Activated CD4-positive, alpha-beta T cell treated with anti-CD3 and anti-CD28 coated beads for 24 hours (primary cell): ENCODE data around the gene RAB25.
"Not testable (repeated sequence)": the region's sequence is repeated elsewhere in the genome, so short reads cannot be mapped to it uniquely, and the experiment has no call there.

Source experiments
- DNase-seq, 2 donors: peaks; one replicate each; pipeline ENCODE4 v3.0.0-alpha.2; 2020; ENCODE audit warnings: low read depth in 2 of 2

RAB25 gene

DNA sequence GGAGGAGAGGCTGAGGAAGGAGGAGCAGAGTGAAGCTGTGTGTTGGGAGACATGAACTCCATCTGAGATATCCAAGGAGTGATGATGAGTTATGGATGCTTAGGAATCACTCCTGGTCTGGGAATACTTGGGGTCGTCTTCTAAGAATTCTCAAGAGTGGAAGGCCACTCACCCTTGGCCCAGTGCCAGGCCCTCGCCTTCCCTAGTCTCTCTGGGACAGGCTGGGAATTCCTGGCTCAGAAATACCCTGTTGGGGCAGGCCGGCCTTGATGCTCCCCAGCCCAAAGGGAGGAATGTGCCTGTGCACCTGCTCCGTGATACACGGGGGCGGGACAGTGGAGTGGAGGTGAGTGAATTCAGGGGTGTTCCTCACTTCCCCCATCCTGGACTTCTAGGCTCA is 40.9 kb downstream of the RAB25 start:
- no peak for DNase-seq

DNA sequence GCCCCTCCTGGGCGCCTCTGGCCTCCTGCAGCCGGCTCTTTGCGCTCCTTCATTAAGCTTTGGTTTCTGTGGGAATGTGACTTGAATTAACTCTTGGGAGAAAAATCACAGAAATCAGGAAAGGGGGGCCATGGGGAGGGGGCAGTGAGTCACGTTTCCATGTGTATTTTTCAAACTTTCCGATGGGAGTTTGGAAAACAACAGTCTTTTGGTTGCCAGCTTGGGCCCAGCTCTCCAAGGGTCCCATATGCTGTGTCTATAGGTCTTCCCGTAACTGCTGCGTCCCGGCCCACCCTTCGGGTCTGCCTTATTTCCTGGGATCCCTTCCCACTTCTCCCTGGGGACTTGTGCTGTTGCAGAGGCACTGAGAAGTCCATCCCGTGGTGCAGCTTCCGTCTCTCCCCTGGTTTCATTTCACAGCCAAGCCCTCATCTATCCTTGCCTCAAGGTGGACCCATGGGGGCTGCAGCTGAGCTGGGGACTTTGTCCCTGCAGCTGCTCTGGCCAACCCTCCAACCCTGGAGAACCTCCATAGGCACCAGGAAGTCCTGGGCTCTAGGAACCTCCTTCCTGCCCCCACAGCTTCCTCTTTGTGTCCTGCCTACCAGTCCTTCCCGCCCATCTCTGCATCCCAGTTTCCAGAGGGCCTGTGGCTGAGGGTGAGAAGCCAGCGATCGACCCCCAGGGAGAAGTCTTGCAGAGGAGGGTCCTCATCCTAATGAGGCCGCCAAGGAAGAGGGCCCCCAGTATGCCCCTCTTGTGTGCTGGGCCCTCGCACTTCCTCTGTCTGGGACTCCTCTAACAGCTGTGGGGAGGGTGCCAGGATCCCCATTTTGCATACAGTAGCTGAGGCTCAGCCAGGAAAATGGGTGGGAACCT is 41.9 kb downstream of the RAB25 start:
- no peak for DNase-seq

DNA sequence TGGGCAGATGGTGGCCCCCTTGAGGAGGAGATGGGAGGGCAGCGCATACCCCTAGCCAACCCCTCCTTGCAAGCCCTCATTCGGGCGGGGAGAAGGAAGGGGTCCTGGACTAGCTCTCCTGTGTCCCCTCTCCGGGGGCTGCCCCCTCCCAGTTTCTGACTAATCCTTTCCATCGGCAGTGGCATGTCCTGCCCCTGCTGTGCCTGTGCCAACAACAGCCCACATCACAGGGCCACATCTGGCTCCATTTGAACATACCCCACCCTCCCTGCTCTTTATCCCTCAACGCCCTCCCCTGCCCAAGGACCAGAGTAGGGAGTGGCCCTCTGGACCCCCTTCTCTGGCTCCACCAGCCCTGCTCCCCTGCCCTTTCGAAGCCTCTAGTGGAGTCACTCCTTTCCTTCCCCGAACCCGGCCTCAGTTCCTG is 42.6 kb downstream of the RAB25 start:
- DNase-seq: no peak

DNA sequence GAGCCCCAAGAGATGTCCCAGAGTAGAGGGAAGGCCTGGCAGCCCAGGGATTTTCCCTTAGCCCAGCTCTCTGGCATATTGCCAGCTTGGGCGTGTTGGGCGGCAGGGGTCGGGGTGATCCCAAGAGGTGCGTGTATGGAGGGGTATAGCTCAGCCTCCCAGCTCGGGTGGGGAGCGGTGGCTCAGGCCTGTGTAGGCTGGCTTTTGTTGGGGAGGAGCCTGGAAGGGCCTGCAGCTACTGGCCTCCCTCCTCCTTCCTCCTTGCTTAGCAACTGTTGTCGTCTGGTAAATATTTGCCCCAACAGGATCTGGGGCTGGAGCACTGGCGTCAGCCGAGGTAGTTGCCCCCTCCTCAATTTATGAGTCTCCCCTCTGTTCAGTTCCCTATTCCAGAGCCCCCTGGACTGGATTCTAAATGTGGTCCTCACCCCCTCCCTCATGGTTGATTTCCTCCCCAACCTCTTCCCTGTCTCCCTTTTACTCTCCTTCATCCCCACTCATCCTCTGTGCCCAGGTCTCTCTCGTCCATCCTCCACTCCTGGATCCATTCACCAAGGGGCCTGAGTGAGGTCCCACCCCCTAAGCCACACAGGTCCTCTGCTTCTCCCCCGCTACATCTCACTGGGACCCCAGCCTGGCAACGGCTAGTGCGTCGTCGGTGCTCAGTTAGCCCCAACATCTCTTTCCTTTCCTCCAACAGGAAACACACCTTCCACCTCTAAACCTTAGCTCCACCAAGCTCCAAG is 43.3 kb downstream of the RAB25 start:
- no peak for DNase-seq

GRCh38 chr1:156104861-156105832 is 44.2 kb downstream of the RAB25 start:
- DNase-seq: no peak

GRCh38 chr1:156106624-156107488 is 45.9 kb downstream of the RAB25 start:
- DNase-seq: no peak

GRCh38 chr1:156108057-156108456 is 47.1 kb downstream of the RAB25 start:
- DNase-seq: no peak

- no peak for DNase-seq
Measured at GRCh38 chr1:156108664-156109241, 47.8 kb downstream of the RAB25 start.

GRCh38 chr1:156110252-156110651 is 49.3 kb downstream of the RAB25 start:
- DNase-seq: no peak

- no peak for DNase-seq
Measured at GRCh38 chr1:156111355-156111962, 50.5 kb downstream of the RAB25 start.

GRCh38 chr1:156112276-156113137 is 51.5 kb downstream of the RAB25 start:
- no peak for DNase-seq

DNA sequence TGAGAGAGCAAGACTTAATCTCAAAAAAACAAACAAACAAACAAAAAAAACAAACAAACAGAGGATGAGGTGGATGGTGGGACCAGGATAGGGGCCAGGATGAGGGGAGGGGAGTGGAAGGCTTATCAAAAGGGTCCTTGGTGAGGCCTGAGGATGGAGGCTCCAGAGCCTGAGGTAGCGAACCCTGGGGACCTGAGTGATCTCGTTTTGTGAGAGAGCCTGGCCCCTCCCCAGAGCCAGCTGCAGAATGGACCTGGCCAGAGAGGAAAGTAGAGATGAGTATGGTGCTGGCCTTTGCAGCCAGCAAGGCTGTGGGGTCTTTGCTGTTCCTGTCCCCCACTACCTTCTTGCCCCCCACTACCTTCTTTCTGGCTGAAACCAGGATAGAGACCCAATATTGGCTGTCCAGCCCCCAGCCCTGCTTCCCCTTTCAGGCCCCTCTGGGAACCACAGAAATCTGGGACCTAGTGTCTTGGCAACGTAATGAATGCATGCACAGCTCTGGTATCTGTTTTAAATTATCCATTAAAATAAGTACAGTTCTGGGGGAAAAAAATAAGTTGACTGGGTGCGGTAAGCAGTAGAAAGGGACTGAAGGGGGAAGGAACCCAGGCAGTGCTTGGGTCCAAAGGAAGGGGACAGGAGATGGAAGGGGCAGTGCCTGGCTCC is 52.5 kb downstream of the RAB25 start:
- no peak for DNase-seq

GRCh38 chr1:156114101-156114918 is 53.4 kb downstream of the RAB25 start, which contains the start of gene LMNA:
LMNA (plus strand) TSS chr1:156114711; CDS start chr1:156114919, 208 bp downstream.
- peak; percentile 61 to 65 for DNase-seq

DNA sequence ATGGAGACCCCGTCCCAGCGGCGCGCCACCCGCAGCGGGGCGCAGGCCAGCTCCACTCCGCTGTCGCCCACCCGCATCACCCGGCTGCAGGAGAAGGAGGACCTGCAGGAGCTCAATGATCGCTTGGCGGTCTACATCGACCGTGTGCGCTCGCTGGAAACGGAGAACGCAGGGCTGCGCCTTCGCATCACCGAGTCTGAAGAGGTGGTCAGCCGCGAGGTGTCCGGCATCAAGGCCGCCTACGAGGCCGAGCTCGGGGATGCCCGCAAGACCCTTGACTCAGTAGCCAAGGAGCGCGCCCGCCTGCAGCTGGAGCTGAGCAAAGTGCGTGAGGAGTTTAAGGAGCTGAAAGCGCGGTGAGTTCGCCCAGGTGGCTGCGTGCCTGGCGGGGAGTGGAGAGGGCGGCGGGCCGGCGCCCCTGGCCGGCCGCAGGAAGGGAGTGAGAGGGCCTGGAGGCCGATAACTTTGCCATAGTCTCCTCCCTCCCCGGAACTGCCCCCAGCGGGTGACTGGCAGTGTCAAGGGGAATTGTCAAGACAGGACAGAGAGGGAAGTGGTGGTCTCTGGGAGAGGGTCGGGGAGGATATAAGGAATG is 54.1 kb downstream of the RAB25 start:
- DNase-seq: no peak

DNA sequence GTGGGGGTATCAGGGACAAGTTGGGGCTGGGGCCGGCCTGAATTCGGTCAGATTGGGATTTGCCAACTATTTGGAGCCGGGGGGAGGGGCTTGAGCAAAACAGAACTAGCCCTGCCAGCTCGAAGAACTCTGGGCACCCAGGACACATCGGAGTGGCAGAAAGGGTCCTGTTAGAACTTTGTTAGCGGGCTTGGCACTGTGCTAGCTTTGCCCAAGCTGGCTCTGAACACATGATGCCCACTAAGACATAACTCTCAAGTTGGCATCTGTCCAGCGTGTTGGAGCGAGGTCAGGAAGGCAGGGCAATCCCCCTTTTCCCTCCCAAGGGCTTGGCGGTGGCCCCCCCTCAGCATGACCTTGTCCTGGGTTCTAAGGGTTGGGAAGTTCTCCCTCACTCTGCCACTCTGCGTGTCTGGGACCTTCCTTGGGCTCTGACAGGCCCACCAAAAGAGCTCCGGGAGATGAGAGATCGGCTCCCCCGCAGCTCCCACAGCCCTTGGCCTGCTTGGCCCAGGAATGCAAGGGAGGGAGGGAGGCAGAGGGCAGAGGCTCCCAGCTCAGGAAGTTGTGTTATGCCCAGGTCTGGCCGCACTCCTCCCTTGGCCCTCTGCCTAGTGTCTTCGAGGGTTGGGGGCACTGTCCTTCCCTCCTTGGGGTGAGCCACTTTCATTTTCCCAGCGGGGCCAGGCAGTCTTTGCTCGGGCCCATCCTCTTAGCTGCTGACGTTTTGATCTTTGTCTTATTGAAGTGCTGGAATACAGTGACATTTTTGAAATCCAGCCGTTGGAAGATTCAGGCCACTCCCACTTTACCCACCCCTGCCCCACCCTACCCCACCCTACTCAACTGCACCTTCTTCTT is 54.8 kb downstream of the RAB25 start:
- DNase-seq: no peak

DNA sequence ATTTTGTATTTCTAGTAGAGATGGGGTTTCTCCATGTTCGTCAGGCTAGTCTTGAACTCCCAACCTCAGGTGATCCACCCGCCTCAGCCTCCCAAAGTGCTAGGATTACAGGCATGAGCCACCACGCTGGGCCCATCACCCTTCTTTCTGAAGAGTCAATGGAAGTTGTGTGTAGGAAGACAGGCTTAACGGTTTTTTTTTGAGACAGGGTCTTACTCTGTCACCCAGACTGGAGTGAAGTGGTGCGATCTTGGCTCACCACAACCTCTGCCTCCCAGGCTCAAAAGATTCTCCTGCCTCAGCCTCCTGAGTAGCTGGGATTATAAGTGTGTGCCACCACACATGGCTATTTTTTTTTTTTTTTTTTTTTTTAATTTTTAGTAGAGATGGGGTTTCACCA is 55.8 kb downstream of the RAB25 start:
- not testable (repeated sequence) for DNase-seq
